Fibroblast of lung (primary cell): Measurements from ENCODE around the gene VGLL4. TPM values are rescaled to one million over a fixed set of nuclear protein-coding genes. Genes with fewer than 3 reads are reported as not detected.

Experiments
- DNase-seq, 2 donors: peaks; one replicate each; pipeline versions ENCODE4 v3.0.0 to v3.0.0-alpha.2; 2010; ENCODE audit warnings: low read depth in 2 of 2
- H2AFZ ChIP-seq: 2 replicates; pipeline ENCODE4 v1.5.1; 2012; ENCODE audit warnings: low read length, control low read depth, inconsistent platforms
- H3K27ac ChIP-seq: 2 replicates; pipeline ENCODE4 v1.5.1; 2011; ENCODE audit warnings: low read length, control low read depth; ENCODE audit not compliant: insufficient read depth
- H3K27me3 ChIP-seq: 2 replicates; pipeline ENCODE4 v1.5.1; 2011; ENCODE audit warnings: mild to moderate bottlenecking, low read length; ENCODE audit not compliant: control insufficient read depth, insufficient read depth
- H3K36me3 ChIP-seq: 2 replicates; pipeline ENCODE4 v1.5.1; 2011; ENCODE audit warnings: low read length; ENCODE audit not compliant: control insufficient read depth, insufficient read depth
- H3K4me1 ChIP-seq: 2 replicates; pipeline ENCODE4 v1.5.1; 2011; ENCODE audit warnings: low read length; ENCODE audit not compliant: control insufficient read depth, insufficient read depth; ENCODE audit errors: extremely low read depth
- H3K4me2 ChIP-seq: 2 replicates; pipeline ENCODE4 v1.5.1; 2011; ENCODE audit warnings: low read length, control low read depth; ENCODE audit not compliant: insufficient read depth; ENCODE audit errors: extremely low read depth
- H3K4me3 ChIP-seq, 4 experiments: fragments of 200-600 bp in 1 of 4; sonication (generic) in 1 of 4; replicated peaks in 1 of 4; 2 replicates each; pipeline ENCODE4 v1.5.1; 2011 to 2016; ENCODE audit warnings: low read length in 4 of 4, low read depth in 3 of 4, mild to moderate bottlenecking in 3 of 4, control low read depth in 2 of 4, inconsistent platforms in 1 of 4, mixed read lengths in 1 of 4; ENCODE audit not compliant: insufficient read depth in 1 of 4; ENCODE audit errors: control extremely low read depth in 1 of 4
- H3K79me2 ChIP-seq: 2 replicates; pipeline ENCODE4 v1.5.1; 2012; ENCODE audit warnings: mild to moderate bottlenecking, low read length, inconsistent platforms; ENCODE audit not compliant: control insufficient read depth, insufficient read depth
- H3K9ac ChIP-seq: 2 replicates; pipeline ENCODE4 v1.5.1; 2011; ENCODE audit warnings: mild to moderate bottlenecking, low read length, control low read depth; ENCODE audit not compliant: insufficient read depth
- H3K9me3 ChIP-seq: 2 replicates; pipeline ENCODE4 v1.5.1; 2012; ENCODE audit warnings: low read depth, low read length; ENCODE audit not compliant: control insufficient read depth, insufficient read depth
- H4K20me1 ChIP-seq: 2 replicates; pipeline ENCODE4 v1.5.1; 2011; ENCODE audit warnings: low read length; ENCODE audit not compliant: control insufficient read depth, insufficient read depth; ENCODE audit errors: extremely low read depth
- EZH2 ChIP-seq: IDR thresholded peaks from 2 replicates; pipeline ENCODE4 v1.5.1; 2012; ENCODE audit warnings: low read length, control low read depth, mild to moderate bottlenecking; ENCODE audit errors: missing control alignments
- polyA plus RNA-seq, 2 donors: library from polyadenylated mRNA; depleted of rRNA in 1 of 2; stranded (reverse) in 1 of 2; unstranded in 1 of 2; fragments of >200 nt; gene quantifications; 2 replicates each; pipeline ENCODE4 v1.2.1, GENCODE V29; 2011 to 2012; ENCODE audit warnings: missing spikeins in 1 of 2
- total RNA-seq: library from RNA; depleted of rRNA; stranded (reverse); fragments of >200 nt; gene quantifications from 2 replicates; pipeline ENCODE4 v1.2.1, GENCODE V29; 2014
- TF ChIP-seq, protein P1 (sequence below), 2 donors: IDR thresholded peaks in 1 of 2; conservative IDR thresholded peaks in 1 of 2; 1 replicate in 1 of 2; 2 replicates in 1 of 2; pipeline ENCODE4 v1.5.1; 2011 to 2012; ENCODE audit warnings: low read length in 2 of 2, control low read depth in 1 of 2, inconsistent platforms in 1 of 2, low read depth in 1 of 2, mild to moderate bottlenecking in 1 of 2

Gene VGLL4
- total and polyA plus RNA-seq, 2 donors (not counting 1 experiment from before 2014, with no cell fraction given): 18.4 to 34.7 TPM

DNA sequence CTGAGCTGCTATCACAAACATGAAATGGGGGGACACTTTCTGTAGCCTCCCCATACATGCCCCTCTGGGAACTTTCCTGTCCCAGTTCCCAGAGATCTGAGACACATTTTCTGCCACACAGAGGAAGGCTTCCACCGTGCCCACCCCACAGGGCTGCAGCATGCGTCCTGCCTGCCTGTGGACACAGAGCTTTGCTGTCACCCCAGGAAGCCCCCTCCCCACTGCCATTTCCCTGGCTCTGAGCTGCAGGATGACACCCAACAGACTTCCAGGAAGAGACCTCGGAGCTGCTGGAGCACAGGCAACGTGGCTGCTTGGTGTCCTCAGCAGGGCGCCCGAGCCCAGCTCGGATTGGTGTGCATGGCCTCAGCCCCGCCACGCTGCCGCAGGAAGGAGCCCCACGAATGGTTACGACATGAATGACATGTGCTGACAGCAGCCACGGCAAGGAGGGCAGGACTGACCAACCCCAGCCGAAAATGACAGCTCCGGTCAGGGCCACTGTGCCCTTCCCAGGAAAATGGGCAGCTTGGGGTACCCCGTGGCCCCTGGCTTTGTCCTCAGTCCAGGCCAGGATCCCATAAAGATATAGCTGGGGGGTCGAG, 81.3 kb downstream of the VGLL4 start:
- no peak overlapping the region for H3K27ac ChIP-seq
- H3K4me3 ChIP-seq: no peak overlapping the region
- H3K36me3 ChIP-seq: peaks cover 30% of the 10 kb centered on the region
- peaks cover 44% of the 10 kb centered on the region for H3K79me2 ChIP-seq
- no peak overlapping the region for H2AFZ ChIP-seq
- H3K4me1 ChIP-seq: peaks cover 16% of the 10 kb centered on the region
- H4K20me1 ChIP-seq: no peaks in the 10 kb centered on the region
- no peak overlapping the region for H3K9ac ChIP-seq
- no peaks in the 10 kb centered on the region for H3K9me3 ChIP-seq
- TF ChIP-seq, protein P1, sequence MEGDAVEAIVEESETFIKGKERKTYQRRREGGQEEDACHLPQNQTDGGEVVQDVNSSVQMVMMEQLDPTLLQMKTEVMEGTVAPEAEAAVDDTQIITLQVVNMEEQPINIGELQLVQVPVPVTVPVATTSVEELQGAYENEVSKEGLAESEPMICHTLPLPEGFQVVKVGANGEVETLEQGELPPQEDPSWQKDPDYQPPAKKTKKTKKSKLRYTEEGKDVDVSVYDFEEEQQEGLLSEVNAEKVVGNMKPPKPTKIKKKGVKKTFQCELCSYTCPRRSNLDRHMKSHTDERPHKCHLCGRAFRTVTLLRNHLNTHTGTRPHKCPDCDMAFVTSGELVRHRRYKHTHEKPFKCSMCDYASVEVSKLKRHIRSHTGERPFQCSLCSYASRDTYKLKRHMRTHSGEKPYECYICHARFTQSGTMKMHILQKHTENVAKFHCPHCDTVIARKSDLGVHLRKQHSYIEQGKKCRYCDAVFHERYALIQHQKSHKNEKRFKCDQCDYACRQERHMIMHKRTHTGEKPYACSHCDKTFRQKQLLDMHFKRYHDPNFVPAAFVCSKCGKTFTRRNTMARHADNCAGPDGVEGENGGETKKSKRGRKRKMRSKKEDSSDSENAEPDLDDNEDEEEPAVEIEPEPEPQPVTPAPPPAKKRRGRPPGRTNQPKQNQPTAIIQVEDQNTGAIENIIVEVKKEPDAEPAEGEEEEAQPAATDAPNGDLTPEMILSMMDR (conservative IDR thresholded peaks at IDR 0.05 in 1 of 2, IDR thresholded peaks at IDR 0.05 in 1 of 2; ENCODE audit: low read depth in 1 of 2, low read length in 2 of 2): no peak
- TF ChIP-seq EZH2: no peak
- no peak overlapping the region for H3K4me2 ChIP-seq
- H3K27me3 ChIP-seq: no peaks in the 10 kb centered on the region
- no peak for DNase-seq

DNA sequence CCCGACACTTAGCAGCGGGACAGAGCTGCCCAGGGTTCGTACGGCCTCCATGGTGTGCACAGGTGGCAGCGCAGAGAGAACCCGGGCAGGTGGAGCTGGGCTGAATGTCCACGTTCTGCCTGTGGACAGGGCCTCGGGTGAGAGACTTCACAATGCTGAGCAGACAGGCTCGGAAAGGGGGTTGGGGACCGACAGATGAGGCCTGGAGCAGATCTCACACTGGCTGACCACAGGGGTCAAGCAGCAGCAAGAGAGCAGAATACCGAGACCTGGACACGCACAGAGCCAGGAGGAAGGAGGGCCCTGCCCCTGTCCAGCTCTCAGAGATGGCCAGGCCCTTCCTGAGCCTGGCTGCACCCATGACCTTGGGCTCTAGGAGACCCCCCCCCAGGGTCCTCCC, 83.0 kb downstream of the VGLL4 start:
- no peak overlapping the region for H3K4me3 ChIP-seq
- H3K27ac ChIP-seq: peak overlapping the region; percentile 19
- H3K9me3 ChIP-seq: no peaks in the 10 kb centered on the region
- no peak overlapping the region for H3K4me2 ChIP-seq
- H3K4me1 ChIP-seq: peaks cover 23% of the 10 kb centered on the region
- H4K20me1 ChIP-seq: no peaks in the 10 kb centered on the region
- H3K9ac ChIP-seq: no peak overlapping the region
- H3K36me3 ChIP-seq: peaks cover 29% of the 10 kb centered on the region
- no peak for TF ChIP-seq EZH2
- TF ChIP-seq, protein P1 (conservative IDR thresholded peaks at IDR 0.05 in 1 of 2, IDR thresholded peaks at IDR 0.05 in 1 of 2; ENCODE audit: low read depth in 1 of 2, low read length in 2 of 2): no peak
- DNase-seq: peak; percentile 32 to 60
- H3K79me2 ChIP-seq: peaks cover 34% of the 10 kb centered on the region
- H3K27me3 ChIP-seq: no peaks in the 10 kb centered on the region
- H2AFZ ChIP-seq: no peak overlapping the region

DNA sequence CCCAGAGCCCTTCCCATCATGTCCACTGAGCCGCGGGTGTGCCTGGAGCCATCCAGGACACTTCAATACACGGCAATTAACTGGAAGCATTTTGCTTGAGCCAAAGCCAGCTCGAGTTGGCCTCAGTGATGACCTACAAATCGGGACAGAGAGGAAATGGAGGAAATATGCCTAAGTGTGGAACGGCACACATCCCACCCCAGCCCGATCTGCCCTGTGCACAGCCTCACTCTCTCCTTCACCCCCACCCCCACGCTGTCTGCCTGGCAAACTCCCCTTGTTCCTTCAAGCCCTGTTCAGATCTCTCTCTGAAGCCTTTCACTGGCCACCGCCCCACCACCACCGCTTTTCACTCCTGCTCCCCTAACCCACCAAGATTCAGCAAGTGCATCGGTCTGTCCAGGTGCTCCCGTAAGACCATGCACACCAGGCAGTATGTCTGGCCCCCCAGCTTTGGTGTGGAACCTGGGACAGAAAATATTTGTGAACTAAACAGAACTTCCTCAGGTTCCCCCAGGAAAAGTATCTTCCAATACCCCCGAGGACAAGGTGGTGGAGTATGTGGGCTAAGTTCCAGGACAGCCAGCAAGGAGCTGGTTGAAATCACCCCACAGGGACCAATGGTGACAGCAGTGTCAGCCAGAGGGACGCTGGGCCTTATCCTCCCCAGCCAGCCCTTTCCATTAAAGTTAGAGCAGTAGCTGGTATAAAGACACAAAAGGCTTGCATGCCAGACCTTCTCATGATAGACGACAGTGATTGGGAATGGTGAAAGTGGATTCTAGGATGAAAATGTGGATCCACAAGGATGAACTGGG, 83.7 kb downstream of the VGLL4 start:
- Histone ChIP-seq H3K4me2 (no peak overlapping the region), H3K27me3 (no peaks in the 10 kb centered on the region), H3K9me3 (no peaks in the 10 kb centered on the region), H3K27ac (peak overlapping the region; percentile 6), H3K36me3 (peaks cover 32% of the 10 kb centered on the region), H3K79me2 (peaks cover 30% of the 10 kb centered on the region), H3K4me1 (peaks cover 23% of the 10 kb centered on the region), H2AFZ (no peak overlapping the region), H4K20me1 (no peaks in the 10 kb centered on the region), H3K9ac (no peak overlapping the region), H3K4me3 (no peak overlapping the region)
- no peak for DNase-seq
- no peak for TF ChIP-seq EZH2
- TF ChIP-seq, protein P1 (conservative IDR thresholded peaks at IDR 0.05 in 1 of 2, IDR thresholded peaks at IDR 0.05 in 1 of 2; ENCODE audit: low read depth in 1 of 2, low read length in 2 of 2): no peak
